COLO668 (cell line): ENCODE data around the gene COL20A1.

Source experiments
- DNase-seq: peaks from one replicate; lab custom pipeline; 2025; ENCODE audit not compliant: unreplicated experiment; lab: John Stamatoyannopoulos, UW

COL20A1 gene

GRCh38 chr20:63307538-63308217 lies 14.7 kb downstream of the COL20A1 start:
- no peak for DNase-seq

GRCh38 chr20:63308218-63308911 lies 15.4 kb downstream of the COL20A1 start:
- no peak for DNase-seq

- DNase-seq: peak; percentile 43
Measured at GRCh38 chr20:63309261-63310071, 16.5 kb downstream of the COL20A1 start.

GRCh38 chr20:63310265-63310991 lies 17.4 kb downstream of the COL20A1 start:
- no peak for DNase-seq

GRCh38 chr20:63311186-63311832 lies 18.3 kb downstream of the COL20A1 start:
- DNase-seq: no peak

GRCh38 chr20:63311833-63312243 lies 18.9 kb downstream of the COL20A1 start:
- no peak for DNase-seq

- peak; percentile 11 for DNase-seq
Measured at GRCh38 chr20:63312273-63312672, 19.3 kb downstream of the COL20A1 start.

- no peak for DNase-seq
Measured at GRCh38 chr20:63312690-63313348, 19.8 kb downstream of the COL20A1 start.

- DNase-seq: no peak
Measured at GRCh38 chr20:63313349-63314014, 20.5 kb downstream of the COL20A1 start.

GRCh38 chr20:63314015-63314471 lies 21.1 kb downstream of the COL20A1 start:
- DNase-seq: no peak

GRCh38 chr20:63314566-63315239 lies 21.7 kb downstream of the COL20A1 start:
- no peak for DNase-seq

GRCh38 chr20:63315240-63315689 lies 22.3 kb downstream of the COL20A1 start:
- DNase-seq: no peak

GRCh38 chr20:63315731-63316491 lies 22.9 kb downstream of the COL20A1 start:
- no peak for DNase-seq

GRCh38 chr20:63316502-63316921 lies 23.5 kb downstream of the COL20A1 start:
- no peak for DNase-seq

- no peak for DNase-seq
Measured at GRCh38 chr20:63317061-63317460, 24.1 kb downstream of the COL20A1 start.

- DNase-seq: no peak
Measured at GRCh38 chr20:63317601-63318291, 24.8 kb downstream of the COL20A1 start.

GRCh38 chr20:63318391-63319163 lies 25.6 kb downstream of the COL20A1 start:
- no peak for DNase-seq
